Glomerular visceral epithelial cell (primary cell): ENCODE measurements around the gene HIGD1C.
A peak's percentile ranks its signal among the peaks of the same experiment; 100 is the strongest.
"Not testable (repeated sequence)": the region's sequence is repeated elsewhere in the genome, so short reads cannot be mapped to it uniquely, and the experiment has no call there.

Experiments used
- DNase-seq: peaks from one replicate; pipeline ENCODE4 v3.0.0-alpha.2; 2016; ENCODE audit errors: extremely low spot score

HIGD1C gene

DNA sequence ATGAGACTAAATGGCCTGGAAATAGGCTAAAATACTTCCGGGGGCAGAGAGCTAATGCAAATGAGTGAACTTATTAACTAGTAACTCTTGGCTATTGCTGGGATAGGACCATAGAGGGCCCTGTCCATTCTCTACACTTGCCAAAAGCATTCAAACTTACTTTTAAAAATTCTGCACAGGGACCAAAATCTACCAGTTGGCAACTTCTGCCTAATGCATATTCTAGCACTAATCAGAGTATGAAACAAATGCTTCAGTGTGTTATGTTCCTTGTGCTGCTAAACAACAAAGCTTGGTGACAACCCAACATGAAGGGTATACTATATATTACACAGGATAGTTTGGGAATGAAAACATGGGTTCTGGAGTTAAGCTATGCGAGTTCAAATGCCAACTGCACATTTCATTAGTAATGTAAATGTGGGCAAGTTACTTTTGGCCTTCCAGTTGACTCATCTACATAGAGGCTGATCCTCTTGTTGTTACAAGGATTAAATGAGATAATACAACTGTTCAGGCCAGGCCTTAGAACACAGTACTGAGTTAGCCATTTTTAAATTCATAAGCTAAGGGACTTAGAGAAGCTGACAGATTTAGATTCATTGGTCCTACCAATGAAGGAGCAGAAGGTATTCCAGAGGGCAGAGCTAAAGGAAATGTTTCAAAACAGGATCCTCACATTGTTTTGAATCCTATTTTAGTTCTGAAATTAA, 32.4 kb downstream of the HIGD1C start:
- DNase-seq, result no peak

- DNase-seq, result no peak
These were observed 33.0 kb downstream of the HIGD1C start for GRCh38 chr12:50985322-50985721.

DNA sequence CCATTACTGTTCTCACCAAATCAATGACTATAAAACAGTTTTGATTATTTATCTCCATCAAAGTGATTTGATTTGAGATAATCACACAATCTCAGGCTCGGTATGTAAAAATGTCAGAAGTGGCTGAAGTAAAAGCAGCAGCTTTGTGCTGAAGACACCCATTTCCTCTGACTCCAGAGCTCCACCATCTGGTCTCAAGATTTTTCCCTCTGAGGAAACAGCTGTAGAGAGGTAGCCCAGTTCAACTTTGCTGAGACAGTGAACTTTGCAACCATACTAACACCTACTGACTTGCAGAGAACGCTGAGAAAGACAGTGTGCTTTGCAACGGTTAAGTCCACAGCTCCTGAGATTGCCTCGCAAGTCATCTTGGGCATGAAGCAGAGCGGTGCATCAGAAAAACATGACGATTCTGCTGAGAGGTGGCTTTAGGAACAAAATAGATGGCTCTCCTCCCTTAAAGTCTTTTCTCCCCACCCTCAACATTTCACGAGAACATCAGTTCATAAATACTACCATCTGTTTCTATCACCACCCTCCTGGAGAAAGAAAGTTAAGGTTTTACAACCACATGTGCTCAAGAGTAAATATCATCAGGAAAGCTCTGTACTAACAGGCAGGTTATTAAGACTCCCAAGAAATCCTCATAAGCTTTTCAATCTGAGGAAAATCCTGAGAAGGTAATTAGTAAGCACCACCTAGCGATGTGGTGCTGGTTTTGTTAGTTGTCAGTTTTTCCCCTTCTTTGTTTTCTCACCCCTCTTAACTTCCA, 34.8 kb downstream of the HIGD1C start:
- DNase-seq, result peak; percentile 27

DNA sequence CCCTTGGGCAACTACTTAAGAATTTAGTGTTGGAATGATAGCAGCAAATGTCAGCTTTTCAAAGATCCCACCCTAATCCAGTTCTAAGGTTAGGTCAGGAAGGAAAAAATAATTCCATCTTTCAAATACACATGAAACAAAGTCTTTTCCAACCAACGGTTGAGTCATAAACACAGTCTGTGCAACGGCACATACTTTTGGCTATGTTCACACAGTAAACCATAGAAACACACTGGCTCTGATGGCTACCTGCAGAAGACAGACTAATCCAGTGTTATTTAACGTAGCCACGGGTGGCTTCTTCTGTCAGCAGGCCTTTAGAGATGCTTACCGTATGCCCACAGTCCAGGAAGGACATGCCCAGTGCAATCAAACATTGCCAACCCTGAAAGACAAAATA, 35.7 kb downstream of the HIGD1C start:
- no peak for DNase-seq

GRCh38 chr12:50988871-50989270, 36.5 kb downstream of the HIGD1C start:
- no peak for DNase-seq

GRCh38 chr12:50990147-50990727, 37.9 kb downstream of the HIGD1C start:
- no peak for DNase-seq

- DNase-seq, result no peak
These were observed 38.4 kb downstream of the HIGD1C start for GRCh38 chr12:50990791-50991190.

- no peak for DNase-seq
These were observed 38.9 kb downstream of the HIGD1C start for GRCh38 chr12:50991291-50991690.

- peak; percentile 37 for DNase-seq
These were observed 40.5 kb downstream of the HIGD1C start for GRCh38 chr12:50992819-50993218.

- no peak for DNase-seq
These were observed 46.7 kb downstream of the HIGD1C start for GRCh38 chr12:50999093-50999492.

DNA sequence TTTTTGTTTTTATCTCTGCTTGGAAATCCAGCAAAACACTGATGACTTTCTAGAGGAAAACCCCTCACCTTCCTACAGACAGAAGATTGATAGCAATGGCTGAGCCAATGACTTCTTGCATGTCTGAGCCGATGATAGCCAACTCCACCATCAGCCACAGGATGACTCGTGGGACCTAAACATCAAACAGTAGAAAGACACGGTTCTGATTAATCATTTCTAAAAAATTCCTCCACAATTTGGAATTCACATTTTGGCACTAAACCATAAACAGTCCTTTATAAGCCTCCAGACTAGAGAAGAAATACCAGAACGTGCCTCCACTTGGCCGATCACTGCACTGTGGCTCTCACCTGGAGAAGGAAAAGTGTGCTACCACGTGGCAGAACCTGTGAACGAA, 47.9 kb downstream of the HIGD1C start:
- DNase-seq, result peak; percentile 41

- no peak for DNase-seq
These were observed 49.5 kb downstream of the HIGD1C start for GRCh38 chr12:51001799-51002198.

DNA sequence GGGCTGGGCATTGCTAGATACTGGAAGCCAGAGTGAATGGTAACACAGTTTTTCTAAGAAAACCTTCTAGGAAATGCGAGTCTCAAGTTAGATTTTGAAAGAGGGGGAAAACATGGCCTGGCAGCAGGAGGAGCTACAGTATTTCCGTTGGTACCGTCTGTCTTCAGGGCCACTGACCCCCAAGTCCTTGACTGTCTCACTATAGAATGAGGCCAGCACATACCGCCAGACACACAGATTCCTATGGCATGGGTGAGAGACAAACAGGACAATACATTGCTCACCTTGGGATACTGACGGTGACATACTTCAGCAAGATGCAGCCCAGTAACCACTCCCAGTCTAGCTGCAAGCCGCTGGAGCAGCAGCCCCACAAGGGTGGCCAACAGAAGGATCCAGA, 52.2 kb downstream of the HIGD1C start:
- no peak for DNase-seq

DNA sequence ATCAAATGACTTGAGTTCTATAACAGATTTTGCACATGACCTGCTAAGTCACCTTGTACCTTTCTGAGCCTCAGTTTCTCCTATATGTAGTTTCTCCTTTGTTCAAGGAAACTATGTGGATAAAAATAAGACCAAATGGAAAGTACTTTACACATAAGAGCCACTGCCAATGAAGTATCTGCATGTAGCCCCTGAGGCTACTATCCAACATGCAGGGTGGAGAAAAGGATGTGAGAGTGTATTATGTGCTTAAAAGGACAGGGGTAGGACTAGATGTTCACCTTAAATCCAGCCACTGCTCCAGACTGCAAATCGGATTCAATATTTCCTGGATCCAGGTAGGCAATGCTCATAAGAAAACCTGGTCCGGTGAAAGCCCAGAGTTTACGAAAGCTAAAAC, 52.7 kb downstream of the HIGD1C start:
- no peak for DNase-seq

- DNase-seq, result no peak
These were observed 53.3 kb downstream of the HIGD1C start for GRCh38 chr12:51005671-51006070.

DNA sequence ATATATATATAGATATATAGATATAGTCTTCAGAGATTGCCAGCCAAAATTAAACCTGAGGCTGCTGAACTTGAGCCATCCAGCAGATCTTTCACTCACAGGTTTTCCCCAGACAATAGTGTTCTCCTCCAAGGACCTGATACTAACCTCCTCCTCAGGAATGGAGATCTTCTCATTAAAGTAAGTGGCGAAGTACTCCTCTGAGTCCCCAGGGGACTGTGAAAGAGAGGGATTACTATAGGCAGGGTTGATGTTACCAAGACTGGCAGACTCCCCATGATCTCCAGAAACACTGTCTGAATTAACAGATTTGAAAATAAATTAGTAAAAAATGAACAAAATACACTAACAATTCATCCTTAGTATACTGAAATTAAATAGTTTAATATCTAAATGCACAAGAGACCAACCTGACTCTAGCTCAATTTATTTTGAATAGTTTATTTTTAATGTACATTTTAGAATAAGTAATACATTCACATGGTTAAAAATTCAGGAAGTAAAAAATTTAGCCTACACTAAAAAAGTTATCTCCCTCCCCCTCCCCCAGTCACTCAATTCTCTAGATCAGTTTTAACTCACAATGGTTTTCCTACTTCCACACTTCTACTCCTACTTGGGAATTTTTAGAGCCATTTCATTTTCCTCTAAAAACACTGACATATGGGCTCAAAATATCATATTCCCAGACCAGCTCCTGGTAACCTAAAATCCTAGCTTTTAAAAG, 56.1 kb downstream of the HIGD1C start:
- no peak for DNase-seq

DNA sequence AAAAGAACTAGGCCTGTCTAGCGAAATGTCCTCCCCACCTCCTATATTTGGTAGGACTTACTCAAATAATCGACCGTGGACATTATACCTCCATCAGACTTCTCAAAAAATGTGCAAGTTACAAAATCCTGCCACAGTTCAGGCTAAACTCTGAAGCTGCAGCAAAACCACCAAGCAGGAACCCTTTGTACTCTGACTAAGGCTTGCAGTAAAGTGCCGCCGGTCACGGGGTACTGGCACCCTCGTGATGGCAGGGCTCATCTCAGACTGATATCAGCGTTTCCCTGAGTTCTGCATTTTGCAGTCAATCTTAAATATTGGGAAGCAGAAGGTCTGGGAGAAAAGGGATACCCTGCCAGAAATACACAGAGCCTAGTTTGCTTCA, 56.7 kb downstream of the HIGD1C start:
- DNase-seq, result peak; percentile 47

DNA sequence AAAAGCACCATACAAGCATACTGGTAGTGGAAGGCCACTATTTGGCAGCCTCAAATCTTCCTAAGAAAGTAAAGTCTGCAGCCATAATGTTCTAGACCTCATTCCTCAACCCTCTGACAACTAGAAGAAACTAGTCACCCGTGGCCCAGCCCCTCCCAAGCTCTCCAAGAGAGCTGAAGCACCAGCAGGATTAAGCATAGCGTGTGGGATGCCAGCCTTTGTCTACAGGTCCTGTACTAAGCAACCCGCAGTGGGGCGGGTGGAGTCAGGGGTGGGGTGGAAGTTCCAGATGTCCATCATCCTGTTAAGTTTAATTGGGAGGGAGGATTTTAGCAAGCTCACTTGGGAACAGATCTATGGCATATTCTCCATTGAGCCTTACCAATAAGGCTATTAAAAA, 59.6 kb downstream of the HIGD1C start:
- peak; percentile 54 for DNase-seq

GRCh38 chr12:51012570-51013236, 60.4 kb downstream of the HIGD1C start:
- DNase-seq, result no peak

DNA sequence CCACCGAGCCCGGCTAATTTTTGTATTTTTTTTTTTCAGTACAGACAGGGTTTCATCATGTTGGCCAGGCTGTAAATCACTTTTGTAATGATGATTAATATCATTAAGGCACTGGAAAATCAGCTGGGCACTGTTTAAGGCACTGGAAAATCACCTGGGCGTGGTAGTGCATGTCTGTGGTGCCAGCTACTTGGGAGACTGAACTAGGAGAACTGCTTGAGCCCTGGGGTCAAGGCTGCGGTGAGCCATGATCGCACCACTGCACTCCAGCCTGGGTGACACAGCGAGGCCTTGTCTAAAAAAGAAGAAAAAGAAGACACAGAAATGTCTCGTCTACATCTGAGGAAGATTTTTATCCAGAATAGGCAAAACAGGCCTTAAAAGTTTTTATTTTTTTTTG, 61.1 kb downstream of the HIGD1C start:
- DNase-seq, result peak; percentile 49

GRCh38 chr12:51014467-51014866, 62.1 kb downstream of the HIGD1C start:
- not testable (repeated sequence) for DNase-seq

- no peak for DNase-seq
These were observed 65.1 kb downstream of the HIGD1C start for GRCh38 chr12:51017452-51017851.
